Gastrocnemius medialis (tissue), 4 donors: ENCODE data around the gene TLE2. TPM values are rescaled to one million over a fixed set of nuclear protein-coding genes. Genes with fewer than 3 reads are reported as not detected.
"Not testable (repeated sequence)": the region's sequence is repeated elsewhere in the genome, so short reads cannot be mapped to it uniquely, and the experiment has no call there.

ENCODE experiments used
- ATAC-seq, 2 donors: fragments of 150-250 bp; one replicate each; pipeline ENCODE4 v1.9.1; 2016
- DNase-seq, 2 donors: peaks; one replicate each; pipeline ENCODE4 v3.0.0-alpha.2; 2019
- H3K27ac ChIP-seq, 4 donors: fragments of 200-600 bp; sonication (generic); 1 replicate in 1 of 4; 2 replicates in 3 of 4; pipeline ENCODE4 v1.5.1; 2016 to 2018; ENCODE audit warnings: mild to moderate bottlenecking in 2 of 4, moderate library complexity in 1 of 4
- H3K27me3 ChIP-seq, 3 donors: fragments of 200-600 bp; sonication (generic) in 2 of 3; 1 replicate in 1 of 3; 2 replicates in 2 of 3; pipeline versions ENCODE4 v1.5.1 to v1.6.0; 2016 to 2019; ENCODE audit warnings: mild to moderate bottlenecking in 1 of 3, moderate library complexity in 1 of 3
- H3K36me3 ChIP-seq, 2 donors: fragments of 200-600 bp; sonication (generic) in 1 of 2; one replicate each; pipeline ENCODE4 v1.5.1; 2017 to 2018
- H3K4me1 ChIP-seq, 2 donors: fragments of 200-600 bp; sonication (generic) in 1 of 2; one replicate each; pipeline ENCODE4 v1.5.1; 2016 to 2017; ENCODE audit warnings: mild to moderate bottlenecking in 2 of 2
- H3K4me3 ChIP-seq, 4 donors: fragments of 200-600 bp; sonication (generic) in 3 of 4; 1 replicate in 1 of 4; 2 replicates in 3 of 4; pipeline ENCODE4 v1.5.1; 2016 to 2019; ENCODE audit warnings: mild to moderate bottlenecking in 2 of 4
- H3K9me3 ChIP-seq, 3 donors: fragments of 200-600 bp; sonication (generic) in 2 of 3; 1 replicate in 1 of 3; 2 replicates in 2 of 3; pipeline ENCODE4 v1.5.1; 2016 to 2019
- POLR2A ChIP-seq, 2 donors: fragments of 450-650 bp; IDR thresholded peaks; one replicate each; pipeline ENCODE4 v1.6.1; 2017; ENCODE audit warnings: antibody characterized with exemption in 2 of 2, mild to moderate bottlenecking in 2 of 2, moderate library complexity in 2 of 2
- in situ Hi-C, 4 donors: fragments of 200-750 bp; cut with MboI; loops; one replicate each; pipeline versions ENCODE4 v1.15.0 to v1.8.0; 2017; ENCODE audit warnings: low sequenced_read_pairs in 4 of 4
- intact Hi-C: fragments of 100-400 bp; cut with DNase I; formaldehyde crosslinking; loops from one replicate; pipeline ENCODE4 v1.15.1; 2023; ENCODE audit warnings: low total_unique reads
- total RNA-seq, 4 donors: library from RNA; depleted of rRNA; stranded (reverse); fragments of >200 nt; gene quantifications; one replicate each; pipeline versions ENCODE4 v1.1.0 to v1.2.3, GENCODE V29; 2016
- TF ChIP-seq, protein P1 (sequence below), 5 experiments: fragments of 450-650 bp in 3 of 5; fragments of 200-600 bp in 2 of 5; sonication (generic) in 2 of 5; IDR thresholded peaks in 4 of 5; conservative IDR thresholded peaks in 1 of 5; 1 replicate in 4 of 5; 2 replicates in 1 of 5; pipeline ENCODE4 v1.5.1; 2016 to 2019; ENCODE audit warnings: antibody characterized with exemption in 5 of 5, mild to moderate bottlenecking in 3 of 5, moderate library complexity in 3 of 5

Gene TLE2
- total RNA-seq, 4 donors from 2014 or later, result 26.1 to 48.5 (median 45.2) TPM

DNA sequence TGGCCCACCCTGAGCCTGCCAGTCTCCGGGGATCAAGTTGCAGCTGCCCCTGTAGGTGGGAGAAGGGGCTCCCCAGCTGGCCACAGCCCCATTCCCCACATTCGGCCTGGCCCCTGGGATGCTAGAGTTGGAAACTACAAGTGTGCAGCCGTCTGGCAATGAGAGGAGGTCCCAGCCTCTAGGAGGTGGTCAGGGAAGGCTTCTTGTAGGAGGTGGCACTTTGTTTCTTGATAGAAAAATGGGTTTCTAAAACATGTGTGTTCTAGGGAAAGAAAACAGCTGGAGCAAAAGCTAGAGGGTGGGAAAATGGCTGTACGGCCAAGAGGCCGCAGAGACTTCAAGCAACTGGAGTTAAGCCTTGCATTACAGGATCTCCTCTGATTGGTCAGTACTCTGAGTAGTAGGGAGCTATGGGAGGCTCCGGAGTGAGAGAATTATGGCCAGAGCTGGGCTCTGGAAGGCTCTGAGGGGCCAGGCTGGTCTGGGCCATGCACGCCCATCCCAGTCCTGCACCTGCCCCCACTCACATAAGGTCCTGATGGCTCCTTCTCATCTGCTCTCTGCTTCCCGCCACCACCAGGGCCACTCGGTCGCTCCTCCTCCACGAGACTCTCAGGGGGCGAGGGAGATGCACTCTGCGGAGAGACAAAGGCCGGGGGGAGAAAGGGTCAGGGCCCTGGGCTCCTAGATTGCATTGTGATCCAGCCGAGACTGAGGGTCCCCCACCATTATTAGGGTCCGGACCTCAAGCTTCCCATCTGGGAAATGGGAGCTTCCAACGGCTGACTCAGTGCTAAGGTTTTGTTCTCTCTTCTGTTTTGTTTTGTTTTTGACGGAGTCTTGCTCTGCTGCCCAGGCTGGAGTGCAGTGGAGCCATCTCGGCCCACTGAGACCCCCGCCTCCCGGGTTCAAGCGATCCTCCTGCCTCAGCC is 13.7 kb downstream of the TLE2 start:
- H3K27ac ChIP-seq, result no peak overlapping the region
- peaks cover 0 to 25% of the 10 kb centered on the region in 2 donors for H3K36me3 ChIP-seq
- DNase-seq, result no peak
- TF ChIP-seq, protein P1, sequence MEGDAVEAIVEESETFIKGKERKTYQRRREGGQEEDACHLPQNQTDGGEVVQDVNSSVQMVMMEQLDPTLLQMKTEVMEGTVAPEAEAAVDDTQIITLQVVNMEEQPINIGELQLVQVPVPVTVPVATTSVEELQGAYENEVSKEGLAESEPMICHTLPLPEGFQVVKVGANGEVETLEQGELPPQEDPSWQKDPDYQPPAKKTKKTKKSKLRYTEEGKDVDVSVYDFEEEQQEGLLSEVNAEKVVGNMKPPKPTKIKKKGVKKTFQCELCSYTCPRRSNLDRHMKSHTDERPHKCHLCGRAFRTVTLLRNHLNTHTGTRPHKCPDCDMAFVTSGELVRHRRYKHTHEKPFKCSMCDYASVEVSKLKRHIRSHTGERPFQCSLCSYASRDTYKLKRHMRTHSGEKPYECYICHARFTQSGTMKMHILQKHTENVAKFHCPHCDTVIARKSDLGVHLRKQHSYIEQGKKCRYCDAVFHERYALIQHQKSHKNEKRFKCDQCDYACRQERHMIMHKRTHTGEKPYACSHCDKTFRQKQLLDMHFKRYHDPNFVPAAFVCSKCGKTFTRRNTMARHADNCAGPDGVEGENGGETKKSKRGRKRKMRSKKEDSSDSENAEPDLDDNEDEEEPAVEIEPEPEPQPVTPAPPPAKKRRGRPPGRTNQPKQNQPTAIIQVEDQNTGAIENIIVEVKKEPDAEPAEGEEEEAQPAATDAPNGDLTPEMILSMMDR (IDR thresholded peaks at IDR 0.05 in 4 of 5, conservative IDR thresholded peaks at IDR 0.05 in 1 of 5), result no peak
- intact Hi-C loops (no loop called here), in situ Hi-C loops (no loop called here)
- no peaks in the 10 kb centered on the region for H3K27me3 ChIP-seq
- no peaks in the 10 kb centered on the region for H3K9me3 ChIP-seq
- H3K4me3 ChIP-seq, result no peak overlapping the region
- no peak for ATAC-seq
- H3K4me1 ChIP-seq, result no peaks in the 10 kb centered on the region

DNA sequence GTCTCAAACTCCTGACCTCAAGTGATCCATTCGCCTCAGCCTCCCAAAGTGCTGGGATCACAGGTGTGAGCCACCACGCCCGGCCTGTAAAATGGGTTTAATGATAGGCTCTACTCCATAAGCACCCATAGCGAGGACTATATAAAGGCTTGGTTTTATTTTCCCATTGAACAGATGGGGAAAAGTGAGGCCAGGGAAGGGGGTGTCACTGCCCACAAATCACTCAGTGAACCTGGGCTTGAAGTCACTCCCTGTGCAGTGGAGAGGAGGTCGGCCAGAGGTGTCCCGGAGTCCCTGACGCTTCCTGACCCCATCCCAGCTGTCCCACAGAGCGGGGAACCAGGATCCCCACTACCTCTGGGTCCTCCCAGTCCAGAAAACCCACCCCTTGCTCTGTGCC is 14.9 kb downstream of the TLE2 start:
- DNase-seq (no peak), ATAC-seq (no peak)
- Histone ChIP-seq H3K27ac (no peak overlapping the region), H3K9me3 (no peaks in the 10 kb centered on the region), H3K4me1 (no peaks in the 10 kb centered on the region), H3K36me3 (peaks cover 0 to 25% of the 10 kb centered on the region in 2 donors), H3K4me3 (no peak overlapping the region), H3K27me3 (no peaks in the 10 kb centered on the region)
- intact Hi-C loops, result no loop called here
- in situ Hi-C loops, result no loop called here
- TF ChIP-seq, protein P1 (IDR thresholded peaks at IDR 0.05 in 4 of 5, conservative IDR thresholded peaks at IDR 0.05 in 1 of 5), result no peak
- TF ChIP-seq POLR2A (IDR thresholded peaks at IDR 0.05), result no peak

- no peaks in the 10 kb centered on the region for H3K4me1 ChIP-seq
- ATAC-seq, result no peak
- intact Hi-C loops, result no loop called here
- no peak overlapping the region for H3K4me3 ChIP-seq
- TF ChIP-seq, protein P1 (IDR thresholded peaks at IDR 0.05 in 4 of 5, conservative IDR thresholded peaks at IDR 0.05 in 1 of 5), result no peak
- TF ChIP-seq POLR2A (IDR thresholded peaks at IDR 0.05), result no peak
- in situ Hi-C loops, result no loop called here
- H3K9me3 ChIP-seq, result no peaks in the 10 kb centered on the region
- no peak for DNase-seq
- H3K36me3 ChIP-seq, result peaks cover 0 to 25% of the 10 kb centered on the region in 2 donors
- no peaks in the 10 kb centered on the region for H3K27me3 ChIP-seq
- no peak overlapping the region for H3K27ac ChIP-seq
Observed at GRCh38 chr19:3013263-3013725, 15.8 kb downstream of the TLE2 start.

- intact Hi-C loops (no loop called here), in situ Hi-C loops (no loop called here)
- DNase-seq (no peak), ATAC-seq (no peak)
- H3K27me3 ChIP-seq, result no peaks in the 10 kb centered on the region
- H3K9me3 ChIP-seq, result no peaks in the 10 kb centered on the region
- no peaks in the 10 kb centered on the region for H3K4me1 ChIP-seq
- peaks cover 0 to 23% of the 10 kb centered on the region in 2 donors for H3K36me3 ChIP-seq
- TF ChIP-seq, protein P1 (IDR thresholded peaks at IDR 0.05 in 4 of 5, conservative IDR thresholded peaks at IDR 0.05 in 1 of 5), result no peak
- no peak for TF ChIP-seq POLR2A (IDR thresholded peaks at IDR 0.05)
- no peak overlapping the region for H3K27ac ChIP-seq
- no peak overlapping the region for H3K4me3 ChIP-seq
Observed at GRCh38 chr19:3012621-3013262, 16.3 kb downstream of the TLE2 start.

GRCh38 chr19:3012059-3012458 is 17.0 kb downstream of the TLE2 start:
- DNase-seq, H3K27ac ChIP-seq, H3K4me3 ChIP-seq, H3K27me3 ChIP-seq, H3K9me3 ChIP-seq, H3K4me1 ChIP-seq, intact Hi-C loops, ATAC-seq, in situ Hi-C loops: not testable (repeated sequence)
- peaks cover 0 to 22% of the 10 kb centered on the region in 2 donors for H3K36me3 ChIP-seq
